HepG2 (cell line): ENCODE measurements around the gene CA7. TPM values are rescaled to one million over a fixed set of nuclear protein-coding genes. Genes with fewer than 3 reads are reported as not detected.

Experiments used
- BATF2 ChIP-seq: sonication (generic); formaldehyde crosslinking; IDR thresholded peaks from 2 replicates; pipeline ENCODE4 v1.8.0; 2022; ENCODE audit warnings: mild to moderate bottlenecking, missing genetic modification reagents, moderate library complexity
- BHLHE40 ChIP-seq: IDR thresholded peaks from 2 replicates; pipeline ENCODE4 v1.6.1; 2011; ENCODE audit warnings: low read length, improper control_type of control experiment
- CBX1 ChIP-seq: IDR thresholded peaks from one replicate; pipeline ENCODE4 v1.6.1; 2016; ENCODE audit warnings: antibody characterized with exemption, low read depth
- CENPBD1 ChIP-seq: sonication (generic); formaldehyde crosslinking; IDR thresholded peaks from 2 replicates; pipeline ENCODE4 v1.8.0; 2022; ENCODE audit warnings: missing genetic modification reagents, low read depth, mild to moderate bottlenecking, borderline replicate concordance
- ELK4 ChIP-seq: sonication (generic); formaldehyde crosslinking; IDR thresholded peaks from 2 replicates; pipeline ENCODE4 v1.9.0; 2021; ENCODE audit warnings: missing genetic modification reagents, borderline replicate concordance
- FOXJ3 ChIP-seq: sonication (generic); formaldehyde crosslinking; IDR thresholded peaks from 2 replicates; pipeline ENCODE4 v1.4.0; 2020; ENCODE audit warnings: missing genetic modification reagents, mild to moderate bottlenecking, borderline replicate concordance
- HMGXB4 ChIP-seq, 2 experiments: sonication (generic) in 1 of 2; formaldehyde crosslinking in 1 of 2; IDR thresholded peaks; 2 replicates each; pipeline versions ENCODE4 v1.4.0 to v1.6.1; 2018 to 2020; ENCODE audit warnings: missing genetic modification reagents in 2 of 2, borderline replicate concordance in 1 of 2, low read depth in 1 of 2, mild to moderate bottlenecking in 1 of 2, missing biosample characterization in 1 of 2
- MAX ChIP-seq: IDR thresholded peaks from 2 replicates; pipeline ENCODE4 v1.6.1; 2012; ENCODE audit warnings: inconsistent platforms
- MED1 ChIP-seq: sonication (generic); formaldehyde crosslinking; IDR thresholded peaks from 2 replicates; pipeline ENCODE4 v1.4.0; 2020; ENCODE audit warnings: missing genetic modification reagents
- NR2F1 ChIP-seq, 2 experiments: fragments of 450-650 bp in 1 of 2; formaldehyde crosslinking in 1 of 2; IDR thresholded peaks; 2 replicates each; pipeline versions ENCODE4 v1.5.0 to v1.6.1; 2016 to 2020; ENCODE audit warnings: mild to moderate bottlenecking in 1 of 2, missing compliant biosample characterization in 1 of 2, missing genetic modification reagents in 1 of 2, moderate library complexity in 1 of 2
- NR2F6 ChIP-seq, 2 experiments: IDR thresholded peaks; 2 replicates each; pipeline ENCODE4 v1.6.1; 2016; ENCODE audit warnings: antibody characterized with exemption in 1 of 2, mild to moderate bottlenecking in 1 of 2
- POGZ ChIP-seq: sonication (generic); formaldehyde crosslinking; IDR thresholded peaks from 2 replicates; pipeline ENCODE4 v1.4.0; 2020; ENCODE audit warnings: mild to moderate bottlenecking, missing genetic modification reagents
- STAG1 ChIP-seq: sonication (generic); formaldehyde crosslinking; IDR thresholded peaks from 2 replicates; pipeline ENCODE4 v1.4.0; 2020; ENCODE audit warnings: missing genetic modification reagents
- U2AF1 ChIP-seq: fragments of 200-400 bp; formaldehyde crosslinking; optimal IDR thresholded peaks from 2 replicates; pipeline ENCODE3; 2017; ENCODE audit warnings: mild to moderate bottlenecking, low read depth, low read length
- ZNF142 ChIP-seq: sonication (generic); formaldehyde crosslinking; IDR thresholded peaks from 2 replicates; pipeline ENCODE4 v1.4.0; 2020; ENCODE audit warnings: missing genetic modification reagents
- ZNF232 ChIP-seq: sonication (generic); formaldehyde crosslinking; IDR thresholded peaks from 2 replicates; pipeline ENCODE4 v1.4.0; 2020; ENCODE audit warnings: missing genetic modification reagents, borderline replicate concordance
- ZNF749 ChIP-seq: sonication (generic); formaldehyde crosslinking; IDR thresholded peaks from 2 replicates; pipeline ENCODE4 v1.8.0; 2022; ENCODE audit warnings: mild to moderate bottlenecking, missing genetic modification reagents, moderate library complexity, borderline replicate concordance
- ZNF761 ChIP-seq: sonication (generic); formaldehyde crosslinking; conservative IDR thresholded peaks from 2 replicates; pipeline ENCODE4 v1.4.0; 2020; ENCODE audit warnings: mild to moderate bottlenecking, missing genetic modification reagents
- polyA plus RNA-seq, 8 experiments: library from polyadenylated mRNA; depleted of rRNA in 3 of 8; stranded (reverse) in 7 of 8; unstranded in 1 of 8; fragments of >200 nt; fragmentation: Illumina TruSeq in 4 of 8; extraction: Trizol in 4 of 8; gene quantifications; 2 replicates each; pipeline versions ENCODE4 v1.2.1 to v1.2.3, GENCODE V29; 2011 to 2016; ENCODE audit warnings: low read depth in 4 of 8, missing spikeins in 1 of 8, mixed read lengths in 1 of 8; ENCODE audit not compliant: insufficient read depth in 1 of 8
- total RNA-seq, 5 experiments: library from RNA; depleted of rRNA; stranded (reverse); fragments of >200 nt; fragmentation: Illumina TruSeq; extraction: Trizol; gene quantifications; 2 replicates each; pipeline ENCODE4 v1.2.3, GENCODE V29; 2016; ENCODE audit warnings: low read depth in 1 of 5

The CA7 gene
- total and polyA plus RNA-seq, 2 of the 13 experiments (the other 11 are each of a cell fraction or from before 2014, with no cell fraction given): not detected

GRCh38 chr16:66880288-66881013 lies 36.2 kb downstream of the CA7 start, which contains the start of gene PDP2 (continued):
- TF ChIP-seq CBX1 (peak; percentile 10), ELK4 (peak; percentile 47; the same call in 1 of the 2 replicates), CENPBD1 (CRISPR knock-in tag) (peak; percentile 65; the same call in 1 of the 2 replicates), ZNF749 (peak; percentile 70), BHLHE40 (peak; percentile 94), ZNF232 (CRISPR knock-in tag) (peak; percentile 88), FOXJ3 (CRISPR knock-in tag) (peak; percentile 61), NR2F6 (IDR thresholded peaks at IDR 0.05) (0 out of 2 replicates have a peak, but pooled peaks have one; percentile 24), NR2F6 (CRISPR knock-in tag; IDR thresholded peaks at IDR 0.05) (no peak), HMGXB4 (CRISPR knock-in tag; IDR thresholded peaks at IDR 0.05; ENCODE audit: borderline replicate concordance in 1 of 2, low read depth in 1 of 2) (peak; percentile 83 to 86), U2AF1 (no peak), ZNF142 (peak; percentile 96), BATF2 (CRISPR knock-in tag) (peak; percentile 76), STAG1 (CRISPR knock-in tag) (peak; percentile 15; the same call in 1 of the 2 replicates), MAX (peak; percentile 97), NR2F1 (CRISPR knock-in tag; IDR thresholded peaks at IDR 0.05) (no peak), POGZ (CRISPR knock-in tag) (peak; percentile 49), ZNF761 (CRISPR knock-in tag) (peak; percentile 94), MED1 (CRISPR knock-in tag) (peak; percentile 63)
